Thoracic aorta (tissue), 2 donors: ENCODE results near the gene LRRC56. TPM values are rescaled to one million over a fixed set of nuclear protein-coding genes. Genes with fewer than 3 reads are reported as not detected.

Experiments used
- ATAC-seq: fragments of 150-250 bp; one replicate; pipeline ENCODE4 v1.8.0; 2017; ENCODE audit warnings: low read depth; ENCODE audit not compliant: insufficient number of reproducible peaks, low FRiP score
- DNase-seq: peaks from one replicate; pipeline ENCODE4 v3.0.0-alpha.2; 2020; ENCODE audit warnings: low spot score
- H3K27ac ChIP-seq, 2 donors: fragments of 200-600 bp; sonication (generic); 1 replicate in 1 of 2; 2 replicates in 1 of 2; pipeline ENCODE4 v1.5.1; 2016; ENCODE audit warnings: mild to moderate bottlenecking in 2 of 2, moderate library complexity in 2 of 2
- H3K27me3 ChIP-seq: fragments of 200-600 bp; sonication (generic); replicated peaks from 2 replicates; pipeline ENCODE4 v1.6.0; 2016; ENCODE audit warnings: mild to moderate bottlenecking; ENCODE audit not compliant: insufficient read depth
- H3K36me3 ChIP-seq: fragments of 200-600 bp; sonication (generic); one replicate; pipeline ENCODE4 v1.5.1; 2016
- H3K4me1 ChIP-seq, 2 donors: fragments of 200-600 bp; sonication (generic); 1 replicate in 1 of 2; 2 replicates in 1 of 2; pipeline versions ENCODE4 v1.5.1 to v1.6.0; 2016; ENCODE audit warnings: low read depth in 2 of 2, mild to moderate bottlenecking in 1 of 2; ENCODE audit not compliant: control insufficient read depth in 1 of 2
- H3K4me3 ChIP-seq: fragments of 200-600 bp; sonication (generic); 2 replicates; pipeline ENCODE4 v1.5.1; 2016; ENCODE audit warnings: mild to moderate bottlenecking
- H3K9me3 ChIP-seq: fragments of 200-600 bp; sonication (generic); 2 replicates; pipeline ENCODE4 v1.5.1; 2016
- CTCF ChIP-seq: fragments of 200-600 bp; sonication (generic); IDR thresholded peaks from one replicate; pipeline ENCODE4 v1.5.1; 2019; ENCODE audit warnings: antibody characterized with exemption
- total RNA-seq, 2 donors: library from RNA; depleted of rRNA; stranded (reverse); fragments of >200 nt; gene quantifications; one replicate each; pipeline versions ENCODE4 v1.1.0 to v1.2.3, GENCODE V29; 2016

The LRRC56 gene
- total RNA-seq, 2 donors from 2014 or later: 0.41 TPM; not detected in 1

- peaks cover 9 to 21% of the 10 kb centered on the region in 2 donors for H3K4me1 ChIP-seq
- H3K9me3 ChIP-seq: no peaks in the 10 kb centered on the region
- no peak overlapping the region for H3K27ac ChIP-seq
- no peaks in the 10 kb centered on the region for H3K36me3 ChIP-seq
- no peaks in the 10 kb centered on the region for H3K27me3 ChIP-seq
- no peak for DNase-seq
- no peak overlapping the region for H3K4me3 ChIP-seq
- no peak for ATAC-seq
- no peak for TF ChIP-seq CTCF
Measured at GRCh38 chr11:540583-541432, 3.5 kb downstream of the LRRC56 start.

GRCh38 chr11:541433-541885 is 4.1 kb downstream of the LRRC56 start:
- H3K9me3 ChIP-seq: no peaks in the 10 kb centered on the region
- ATAC-seq (no peak), DNase-seq (no peak)
- no peak for TF ChIP-seq CTCF
- H3K36me3 ChIP-seq: no peaks in the 10 kb centered on the region
- H3K4me1 ChIP-seq: peaks cover 3 to 15% of the 10 kb centered on the region in 2 donors
- H3K4me3 ChIP-seq: no peak overlapping the region
- no peaks in the 10 kb centered on the region for H3K27me3 ChIP-seq
- no peak overlapping the region for H3K27ac ChIP-seq

- Histone ChIP-seq H3K27ac (no peak overlapping the region), H3K4me1 (no peaks in the 10 kb centered on the region), H3K27me3 (no peaks in the 10 kb centered on the region), H3K4me3 (no peak overlapping the region), H3K36me3 (no peaks in the 10 kb centered on the region), H3K9me3 (no peaks in the 10 kb centered on the region)
- DNase-seq: no peak
- no peak for ATAC-seq
- TF ChIP-seq CTCF: no peak
Measured at GRCh38 chr11:544817-545166, 7.5 kb downstream of the LRRC56 start.

- Histone ChIP-seq H3K9me3 (no peaks in the 10 kb centered on the region), H3K27me3 (no peaks in the 10 kb centered on the region), H3K4me3 (no peak overlapping the region), H3K36me3 (no peaks in the 10 kb centered on the region), H3K27ac (no peak overlapping the region), H3K4me1 (no peaks in the 10 kb centered on the region)
- TF ChIP-seq CTCF: no peak
- DNase-seq (no peak), ATAC-seq (no peak)
Measured at GRCh38 chr11:545171-545570, 7.8 kb downstream of the LRRC56 start.

GRCh38 chr11:548700-549603 is 11.6 kb downstream of the LRRC56 start:
- H3K9me3 ChIP-seq: no peaks in the 10 kb centered on the region
- H3K4me1 ChIP-seq: no peaks in the 10 kb centered on the region
- ATAC-seq (no peak), DNase-seq (no peak)
- no peak overlapping the region for H3K4me3 ChIP-seq
- H3K27me3 ChIP-seq: peaks cover 2% of the 10 kb centered on the region
- H3K27ac ChIP-seq: no peak overlapping the region
- no peak for TF ChIP-seq CTCF
- H3K36me3 ChIP-seq: no peaks in the 10 kb centered on the region
